Measurements from ENCODE around the gene ACCS. TPM values are rescaled to one million over a fixed set of nuclear protein-coding genes. Genes with fewer than 3 reads are reported as not detected.

The ACCS gene
- total RNA-seq, 2 donors from 2014 or later = 10.6 to 16.6 TPM

GRCh38 chr11:44024977-44025376, 41.1 kb upstream of the ACCS start:
- no peak overlapping the region for H3K27ac Mint-ChIP-seq
- no peak for TF ChIP-seq CTCF (conservative IDR thresholded peaks at IDR 0.05)
- no peaks in the 10 kb centered on the region for H3K36me3 Mint-ChIP-seq (ENCODE audit: low read depth)
- Histone ChIP-seq H3K27me3 (ENCODE audit: control insufficient read depth, insufficient read depth, low read length, poor library complexity, severe bottlenecking) (peaks cover 3% of the 10 kb centered on the region), H3K9ac (ENCODE audit: extremely low read depth, low read length, poor library complexity, severe bottlenecking) (no peak overlapping the region), H3K36me3 (ENCODE audit: control insufficient read depth, insufficient read depth, low read length) (no peaks in the 10 kb centered on the region), H3K27ac (ENCODE audit: low read depth, low read length) (no peak overlapping the region), H3K9me3 (ENCODE audit: control insufficient read depth, low read length) (peaks cover 13% of the 10 kb centered on the region), H3K4me3 (ENCODE audit: low read length) (no peak overlapping the region), H3K4me1 (ENCODE audit: control insufficient read depth, insufficient read depth, low read length) (no peaks in the 10 kb centered on the region)
- H3K4me1 Mint-ChIP-seq = peaks cover under 1% of the 10 kb centered on the region
- H3K27me3 Mint-ChIP-seq (ENCODE audit: insufficient read depth) = peaks cover 41% of the 10 kb centered on the region
- H3K4me3 Mint-ChIP-seq = no peak overlapping the region
- no CpG with 5 or more reads among the region's 1 CpG for WGBS, 2 experiments (ENCODE audit: insufficient coverage in 1 of 2, insufficient read length in 1 of 2)
- peaks cover 29% of the 10 kb centered on the region for H3K9me3 Mint-ChIP-seq
- no peak for DNase-seq

GRCh38 chr11:44025727-44026126, 40.3 kb upstream of the ACCS start:
- Mint-ChIP-seq H3K4me1 (peaks cover 6% of the 10 kb centered on the region), H3K9me3 (peaks cover 29% of the 10 kb centered on the region), H3K27me3 (ENCODE audit: insufficient read depth) (peaks cover 33% of the 10 kb centered on the region), H3K36me3 (ENCODE audit: low read depth) (no peaks in the 10 kb centered on the region), H3K4me3 (no peak overlapping the region), H3K27ac (no peak overlapping the region)
- peaks cover 13% of the 10 kb centered on the region for H3K9me3 ChIP-seq (ENCODE audit: control insufficient read depth, low read length)
- no peaks in the 10 kb centered on the region for H3K27me3 ChIP-seq (ENCODE audit: control insufficient read depth, insufficient read depth, low read length, poor library complexity, severe bottlenecking)
- no peak overlapping the region for H3K4me3 ChIP-seq (ENCODE audit: low read length)
- no peak for TF ChIP-seq CTCF (conservative IDR thresholded peaks at IDR 0.05)
- H3K9ac ChIP-seq (ENCODE audit: extremely low read depth, low read length, poor library complexity, severe bottlenecking) = no peak overlapping the region
- H3K4me1 ChIP-seq (ENCODE audit: control insufficient read depth, insufficient read depth, low read length) = no peaks in the 10 kb centered on the region
- H3K36me3 ChIP-seq (ENCODE audit: control insufficient read depth, insufficient read depth, low read length) = no peaks in the 10 kb centered on the region
- DNase-seq = no peak
- no peak overlapping the region for H3K27ac ChIP-seq (ENCODE audit: low read depth, low read length)

GRCh38 chr11:44028401-44028800, 37.7 kb upstream of the ACCS start:
- peaks cover 13% of the 10 kb centered on the region for H3K9me3 ChIP-seq (ENCODE audit: control insufficient read depth, low read length)
- H3K36me3 Mint-ChIP-seq (ENCODE audit: low read depth) = no peaks in the 10 kb centered on the region
- H3K27ac ChIP-seq (ENCODE audit: low read depth, low read length) = no peak overlapping the region
- peaks cover 15% of the 10 kb centered on the region for H3K9me3 Mint-ChIP-seq
- H3K9ac ChIP-seq (ENCODE audit: extremely low read depth, low read length, poor library complexity, severe bottlenecking) = no peak overlapping the region
- peaks cover 12% of the 10 kb centered on the region for H3K27me3 Mint-ChIP-seq (ENCODE audit: insufficient read depth)
- no peak for DNase-seq
- no peaks in the 10 kb centered on the region for H3K27me3 ChIP-seq (ENCODE audit: control insufficient read depth, insufficient read depth, low read length, poor library complexity, severe bottlenecking)
- no peak overlapping the region for H3K27ac Mint-ChIP-seq
- WGBS, 2 experiments (ENCODE audit: insufficient coverage in 1 of 2, insufficient read length in 1 of 2) = 100% methylated on average over 1 of the region's 1 CpG
- peaks cover 15% of the 10 kb centered on the region for H3K4me1 Mint-ChIP-seq
- H3K4me3 Mint-ChIP-seq = no peak overlapping the region
- no peak for TF ChIP-seq CTCF (conservative IDR thresholded peaks at IDR 0.05)
- no peaks in the 10 kb centered on the region for H3K4me1 ChIP-seq (ENCODE audit: control insufficient read depth, insufficient read depth, low read length)
- H3K36me3 ChIP-seq (ENCODE audit: control insufficient read depth, insufficient read depth, low read length) = no peaks in the 10 kb centered on the region
- no peak overlapping the region for H3K4me3 ChIP-seq (ENCODE audit: low read length)

All from endodermal cell (in vitro differentiated cells).